Suprapubic skin (tissue), 4 donors: ENCODE results near the gene OPALIN.

Source experiments
- CTCF ChIP-seq, 2 donors: fragments of 200-600 bp in 1 of 2; fragments of 450-650 bp in 1 of 2; sonication (generic) in 1 of 2; IDR thresholded peaks; one replicate each; pipeline ENCODE4 v1.5.1; 2016 to 2019; ENCODE audit warnings: antibody characterized with exemption in 2 of 2, mild to moderate bottlenecking in 1 of 2, moderate library complexity in 1 of 2
- POLR2A ChIP-seq, 2 donors: fragments of 450-650 bp; IDR thresholded peaks; one replicate each; pipeline ENCODE4 v1.6.1; 2017; ENCODE audit warnings: antibody characterized with exemption in 2 of 2, mild to moderate bottlenecking in 2 of 2, moderate library complexity in 2 of 2
- POLR2AphosphoS5 ChIP-seq, 3 donors: sonication (generic); formaldehyde crosslinking; IDR thresholded peaks; one replicate each; pipeline ENCODE4 v1.6.1; 2017; ENCODE audit warnings: antibody characterized with exemption in 3 of 3

GRCh38 chr10:96401036-96401435 lies 42.2 kb upstream of the OPALIN start:
- TF ChIP-seq POLR2A (IDR thresholded peaks at IDR 0.05) (no peak), CTCF (IDR thresholded peaks at IDR 0.05) (no peak), POLR2AphosphoS5 (IDR thresholded peaks at IDR 0.05) (no peak)
